IMR-90 (cell line): ENCODE data around the gene ADAMTS14. TPM values are rescaled to one million over a fixed set of nuclear protein-coding genes. Genes with fewer than 3 reads are reported as not detected.

Source experiments
- ATAC-seq: fragments of 200-7000 bp; cut with Tn5 transposase; 2 replicates; pipeline ENCODE4 v1.9.1; 2020; ENCODE audit warnings: low read depth, mild to moderate bottlenecking, moderate library complexity
- BruUV-seq: library from RNA; stranded (reverse); fragments of 400-500 nt; replicated peaks from 2 replicates; lab custom pipeline; 2021; lab: Mats Ljungman, UMichigan
- CTCF ChIA-PET: fragments of 300-600 bp; formaldehyde crosslinking; extraction: SDS; loops from one replicate; lab custom pipeline; 2021; ENCODE audit warnings: antibody characterized with exemption; lab: Yijun Ruan, JAX
- POLR2A ChIA-PET: fragments of 300-600 bp; sonication (Branson Sonifier 250); formaldehyde crosslinking; loops from one replicate; lab custom pipeline; 2022; ENCODE audit warnings: antibody characterized with exemption; ENCODE audit not compliant: unreplicated experiment; lab: Charles Lee
- DNase-seq: peaks from one replicate; pipeline ENCODE4 v3.0.0; 2013
- H2AFZ ChIP-seq: replicated peaks from 2 replicates; pipeline ENCODE3; 2013; ENCODE audit warnings: low read length, mild to moderate bottlenecking; ENCODE audit not compliant: poor library complexity
- H2AK5ac ChIP-seq: 2 replicates; pipeline ENCODE4 v1.6.1; 2013; ENCODE audit warnings: low read depth, low read length, inconsistent platforms
- H2AK9ac ChIP-seq: replicated peaks from 2 replicates; pipeline ENCODE3; 2013; ENCODE audit warnings: mild to moderate bottlenecking, low read depth, low read length, moderate library complexity; ENCODE audit not compliant: poor library complexity
- H2BK120ac ChIP-seq: 2 replicates; pipeline ENCODE4 v1.6.1; 2013; ENCODE audit warnings: low read depth, low read length, inconsistent platforms
- H2BK15ac ChIP-seq: 3 replicates; pipeline ENCODE4 v1.6.1; 2013; ENCODE audit warnings: low read depth, low read length, inconsistent platforms
- H2BK20ac ChIP-seq: 2 replicates; pipeline ENCODE4 v1.6.1; 2013; ENCODE audit warnings: low read depth, mild to moderate bottlenecking, inconsistent platforms, low read length, moderate library complexity
- H2BK5ac ChIP-seq: 2 replicates; pipeline ENCODE4 v1.6.1; 2013; ENCODE audit warnings: mild to moderate bottlenecking, low read depth, low read length, inconsistent platforms; ENCODE audit not compliant: poor library complexity, severe bottlenecking
- H3K14ac ChIP-seq: replicated peaks from 2 replicates; pipeline ENCODE4 v1.6.1; 2013; ENCODE audit warnings: low read depth, low read length, inconsistent platforms
- H3K18ac ChIP-seq: 2 replicates; pipeline ENCODE4 v1.6.1; 2013; ENCODE audit warnings: low read depth, low read length, control low read depth
- H3K23ac ChIP-seq: 2 replicates; pipeline ENCODE4 v1.6.1; 2013; ENCODE audit warnings: low read depth, low read length, inconsistent platforms
- H3K27ac ChIP-seq: 2 replicates; pipeline ENCODE4 v1.5.1; 2013; ENCODE audit warnings: mild to moderate bottlenecking, control low read depth, low read length; ENCODE audit not compliant: insufficient read depth
- H3K27me3 ChIP-seq: 2 replicates; pipeline ENCODE4 v1.6.1; 2013; ENCODE audit warnings: low read length; ENCODE audit not compliant: control insufficient read depth, insufficient read depth
- H3K36me3 ChIP-seq: 2 replicates; pipeline ENCODE4 v1.6.1; 2013; ENCODE audit warnings: low read length, mixed read lengths; ENCODE audit not compliant: control insufficient read depth, insufficient read depth
- H3K4ac ChIP-seq: 2 replicates; pipeline ENCODE4 v1.6.1; 2013; ENCODE audit warnings: low read depth, low read length, inconsistent platforms
- H3K4me1 ChIP-seq: 2 replicates; pipeline ENCODE4 v1.6.1; 2013; ENCODE audit warnings: low read length, mixed read lengths; ENCODE audit not compliant: control insufficient read depth, insufficient read depth
- H3K4me2 ChIP-seq: 2 replicates; pipeline ENCODE4 v1.6.1; 2013; ENCODE audit warnings: low read depth, mild to moderate bottlenecking, control low read depth, low read length, moderate library complexity
- H3K4me3 ChIP-seq: 2 replicates; pipeline ENCODE4 v1.5.1; 2013; ENCODE audit warnings: low read depth, mild to moderate bottlenecking, control low read depth, low read length, moderate library complexity; ENCODE audit not compliant: insufficient read depth
- H3K56ac ChIP-seq: 2 replicates; pipeline ENCODE4 v1.6.1; 2013; ENCODE audit warnings: low read length, inconsistent platforms; ENCODE audit not compliant: insufficient read depth; ENCODE audit errors: extremely low read depth
- H3K79me1 ChIP-seq, 2 experiments: 2 replicates each; pipeline ENCODE4 v1.6.1; 2013; ENCODE audit warnings: low read length in 2 of 2, inconsistent platforms in 1 of 2, low read depth in 1 of 2
- H3K9ac ChIP-seq: 2 replicates; pipeline ENCODE4 v1.6.1; 2013; ENCODE audit warnings: low read depth, low read length, control low read depth
- H3K9me1 ChIP-seq: 2 replicates; pipeline ENCODE4 v1.6.1; 2013; ENCODE audit warnings: low read length, inconsistent platforms; ENCODE audit not compliant: insufficient read depth
- H3K9me3 ChIP-seq: 2 replicates; pipeline ENCODE4 v1.6.1; 2013; ENCODE audit warnings: low read length; ENCODE audit not compliant: control insufficient read depth, insufficient read depth
- H4K20me1 ChIP-seq: 2 replicates; pipeline ENCODE4 v1.6.1; 2013; ENCODE audit warnings: low read length, inconsistent platforms; ENCODE audit not compliant: insufficient read depth
- H4K5ac ChIP-seq: 2 replicates; pipeline ENCODE4 v1.6.1; 2013; ENCODE audit warnings: mild to moderate bottlenecking, low read depth, low read length, control low read depth
- H4K8ac ChIP-seq, 2 experiments: 2 replicates each; pipeline ENCODE4 v1.6.1; 2013; ENCODE audit warnings: low read depth in 2 of 2, low read length in 2 of 2, control low read depth in 1 of 2, inconsistent platforms in 1 of 2
- H4K91ac ChIP-seq: 2 replicates; pipeline ENCODE4 v1.6.1; 2013; ENCODE audit warnings: low read depth, low read length, inconsistent platforms; ENCODE audit not compliant: insufficient read depth
- ELK1 ChIP-seq: fragments of 150-350 bp; IDR thresholded peaks from 2 replicates; pipeline ENCODE4 v1.6.1; 2016; ENCODE audit warnings: low read depth, mild to moderate bottlenecking, low read length, moderate library complexity, borderline replicate concordance
- WGBS, 2 experiments: methylation state at CpG; one replicate each; pipeline versions ENCODE4 v1.1.5 to v1.1.7; 2013; ENCODE audit warnings: missing lambda C conversion rate in 2 of 2; ENCODE audit not compliant: insufficient read length in 1 of 2; ENCODE audit errors: extremely low coverage in 2 of 2; 5-methylcytosine and 5-hydroxymethylcytosine counted together
- dilution Hi-C: fragments of 300-500 bp; cut with HindIII; formaldehyde crosslinking; loops from one replicate; pipeline ENCODE4 v1.14.3; 2018; ENCODE audit warnings: low sequenced_read_pairs; ENCODE audit not compliant: unreplicated experiment
- in situ Hi-C: fragments of 300-500 bp; cut with MboI; formaldehyde crosslinking; loops from 3 replicates; pipeline ENCODE4 v1.14.3; 2019; ENCODE audit warnings: low sequenced_read_pairs, inconsistent platforms, mixed read lengths
- intact Hi-C: fragments of 100-400 bp; cut with micrococcal nuclease; formaldehyde crosslinking; loops from 2 replicates; pipeline ENCODE4 v1.10.0; 2022
- polyA plus RNA-seq, 3 experiments: library from polyadenylated mRNA; depleted of rRNA; stranded (reverse); fragments of >200 nt; gene quantifications; 2 replicates each; pipeline ENCODE4 v1.2.3, GENCODE V29; 2012; ENCODE audit warnings: low replicate concordance in 1 of 3
- total RNA-seq: library from RNA; depleted of rRNA; stranded (reverse); fragments of >200 nt; gene quantifications from 2 replicates; pipeline ENCODE4 v1.2.3, GENCODE V29; 2012

The ADAMTS14 gene
- total and polyA plus RNA-seq, 2 of the 4 experiments (the other 2 are of a cell fraction) = under 0.01 to 0.31 TPM

- intact Hi-C loops (no loop called here), dilution Hi-C loops (no loop called here), in situ Hi-C loops (no loop called here)
- H3K4me1 ChIP-seq = no peaks in the 10 kb centered on the region
- H2BK120ac ChIP-seq = no peak overlapping the region
- no peaks in the 10 kb centered on the region for H3K79me1 ChIP-seq
- no peak overlapping the region for H3K14ac ChIP-seq
- H4K20me1 ChIP-seq = no peaks in the 10 kb centered on the region
- H3K4me2 ChIP-seq = no peak overlapping the region
- DNase-seq (no peak), ATAC-seq (no peak)
- BruUV-seq = no TSS peak
- H3K9ac ChIP-seq = no peak overlapping the region
- no peak overlapping the region for H4K5ac ChIP-seq
- H3K36me3 ChIP-seq = no peaks in the 10 kb centered on the region
- H3K56ac ChIP-seq = no peak overlapping the region
- H3K4ac ChIP-seq = no peak overlapping the region
- no peak overlapping the region for H2AK5ac ChIP-seq
- no peak overlapping the region for H2BK5ac ChIP-seq
- H3K4me3 ChIP-seq = no peak overlapping the region
- H3K9me3 ChIP-seq = 0 out of 2 replicates have a peak, but pooled peaks cover 6% of the 10 kb centered on the region
- H2AK9ac ChIP-seq = no peak overlapping the region
- H2BK15ac ChIP-seq = no peak overlapping the region
- H3K9me1 ChIP-seq = no peaks in the 10 kb centered on the region
- ChIA-PET POLR2A (no interaction called here), CTCF (no interaction called here)
- H2BK20ac ChIP-seq = no peak overlapping the region
- no peak overlapping the region for H2AFZ ChIP-seq
- TF ChIP-seq ELK1 = no peak
- H4K8ac ChIP-seq = no peak overlapping the region
- H3K27ac ChIP-seq = no peak overlapping the region
- no peak overlapping the region for H4K91ac ChIP-seq
- peaks cover 49% of the 10 kb centered on the region for H3K27me3 ChIP-seq
- no peak overlapping the region for H3K23ac ChIP-seq
- H3K18ac ChIP-seq = no peak overlapping the region
- 83% methylated on average over 1 of the region's 1 CpG; no CpG with 5 or more reads in 1 of the 2 experiments for WGBS, 2 experiments
These were observed 123.3 kb downstream of the ADAMTS14 start for GRCh38 chr10:70795613-70796012.
